HG02610 (cell line): Measurements from ENCODE around the gene SPTAN1.

Experiments
- ATAC-seq: cut with Tn5 transposase; IDR thresholded peaks from one replicate; pipeline ENCODE4 v1.9.1; 2021; ENCODE audit warnings: mild to moderate bottlenecking, moderate library complexity; ENCODE audit not compliant: unreplicated experiment

SPTAN1 gene

GRCh38 chr9:128595471-128595870, 43.1 kb downstream of the SPTAN1 start:
- no peak for ATAC-seq

DNA sequence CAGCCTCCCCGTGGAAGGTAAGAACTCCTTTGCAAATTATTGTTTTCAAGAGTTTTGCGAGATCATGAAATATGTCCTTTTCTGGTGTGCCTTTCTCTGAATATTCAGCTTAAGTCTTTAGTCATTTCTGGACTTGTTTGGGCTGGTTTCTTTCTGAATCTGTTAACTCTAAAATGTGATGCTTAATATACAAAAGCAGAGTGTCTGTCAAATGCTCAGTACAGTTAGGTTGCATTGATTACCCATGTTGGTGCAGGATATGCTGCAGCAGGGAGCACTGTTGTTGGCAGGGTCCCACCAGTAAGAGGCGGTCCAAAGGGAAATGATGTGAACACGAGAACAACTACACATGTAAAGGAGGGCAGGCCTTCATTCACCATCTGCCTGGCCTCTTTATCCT, 47.7 kb downstream of the SPTAN1 start:
- no peak for ATAC-seq

GRCh38 chr9:128603697-128604096, 51.3 kb downstream of the SPTAN1 start:
- ATAC-seq = no peak

- ATAC-seq = no peak
These were observed 55.4 kb downstream of the SPTAN1 start for GRCh38 chr9:128607642-128608350.

GRCh38 chr9:128610897-128611296, 58.5 kb downstream of the SPTAN1 start:
- ATAC-seq = no peak

DNA sequence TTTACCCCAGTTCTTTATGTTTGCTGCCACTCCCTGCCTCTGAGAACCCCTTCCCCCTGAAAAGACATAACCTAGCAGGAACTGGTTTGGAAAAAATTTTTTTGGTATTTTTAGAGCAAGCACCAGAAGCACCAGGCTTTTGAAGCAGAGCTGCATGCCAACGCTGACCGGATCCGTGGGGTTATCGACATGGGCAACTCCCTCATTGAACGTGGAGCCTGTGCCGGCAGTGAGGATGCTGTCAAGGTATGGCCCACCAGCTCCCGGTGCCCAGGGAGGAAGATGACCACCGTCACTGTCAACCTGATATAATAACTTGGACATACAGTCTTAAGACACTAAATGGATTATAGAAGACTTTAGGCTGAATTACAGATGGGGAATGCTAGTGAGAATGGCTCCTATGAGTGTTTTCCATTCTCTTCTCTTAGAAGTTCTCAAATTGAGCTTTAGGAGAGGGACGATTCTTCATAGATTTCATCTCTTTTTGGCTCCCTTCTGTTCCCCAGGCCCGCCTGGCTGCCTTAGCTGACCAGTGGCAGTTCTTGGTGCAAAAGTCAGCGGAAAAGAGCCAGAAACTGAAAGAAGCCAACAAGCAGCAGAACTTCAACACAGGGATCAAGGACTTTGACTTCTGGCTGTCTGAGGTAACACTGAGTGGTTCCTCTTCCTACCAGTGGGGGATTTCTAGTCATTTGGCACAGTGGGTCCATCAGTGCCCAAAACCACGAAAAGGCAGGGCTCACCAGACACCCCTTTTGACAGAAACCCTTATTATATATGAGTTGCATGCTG, 59.4 kb downstream of the SPTAN1 start:
- no peak for ATAC-seq

- ATAC-seq = no peak
These were observed 62.3 kb downstream of the SPTAN1 start for GRCh38 chr9:128614728-128615127.

DNA sequence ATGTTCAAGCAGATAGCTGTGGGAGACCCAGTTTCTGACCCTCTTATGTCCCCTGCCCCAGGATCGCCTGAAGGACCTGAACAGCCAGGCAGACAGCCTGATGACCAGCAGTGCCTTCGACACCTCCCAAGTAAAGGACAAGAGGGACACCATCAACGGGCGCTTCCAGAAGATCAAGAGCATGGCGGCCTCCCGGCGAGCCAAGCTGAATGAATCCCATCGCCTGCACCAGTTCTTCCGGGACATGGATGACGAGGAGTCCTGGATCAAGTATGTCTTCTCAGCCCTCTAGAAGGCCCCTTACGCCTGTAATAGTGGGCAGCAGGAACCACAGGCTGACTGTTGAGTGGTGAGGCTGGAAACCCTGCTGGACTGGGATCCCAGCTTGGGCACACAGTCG, 63.2 kb downstream of the SPTAN1 start:
- no peak for ATAC-seq

DNA sequence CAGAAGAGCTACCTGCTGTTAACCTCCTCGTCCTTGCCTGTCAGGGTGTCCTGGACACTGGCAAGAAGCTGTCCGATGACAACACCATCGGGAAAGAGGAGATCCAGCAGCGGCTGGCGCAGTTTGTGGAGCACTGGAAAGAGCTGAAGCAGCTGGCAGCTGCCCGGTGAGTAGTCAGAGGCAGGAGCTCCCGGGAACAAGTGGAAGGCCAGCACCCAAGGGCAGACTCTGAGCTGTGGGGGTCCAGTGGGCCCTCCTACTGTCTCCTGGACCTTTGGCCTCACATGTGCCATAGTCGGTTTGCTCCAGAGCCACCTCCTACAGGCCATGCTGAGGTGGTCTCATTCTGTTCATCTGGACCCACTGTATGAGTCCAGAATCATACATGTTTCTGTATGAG, 65.6 kb downstream of the SPTAN1 start:
- ATAC-seq = no peak

DNA sequence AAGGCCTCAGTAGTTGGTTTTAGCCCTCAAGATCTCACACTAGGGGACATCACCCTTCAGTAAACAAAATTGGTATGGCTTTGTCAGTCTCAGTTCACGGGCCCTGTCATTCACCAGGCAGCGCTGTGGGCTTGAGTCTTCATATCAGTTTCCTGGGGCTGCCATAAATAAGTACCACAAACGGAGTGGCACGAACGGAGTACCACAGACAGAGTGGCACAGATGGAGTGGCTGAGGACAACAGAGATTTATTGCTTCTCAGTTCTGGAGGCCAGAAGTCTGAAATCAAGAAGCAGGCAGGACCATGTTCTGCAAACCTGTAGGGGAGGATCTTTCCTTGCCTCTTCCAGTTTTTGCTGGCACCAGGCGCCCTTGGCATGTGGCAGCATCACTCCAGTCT, 66.7 kb downstream of the SPTAN1 start:
- ATAC-seq = no peak

DNA sequence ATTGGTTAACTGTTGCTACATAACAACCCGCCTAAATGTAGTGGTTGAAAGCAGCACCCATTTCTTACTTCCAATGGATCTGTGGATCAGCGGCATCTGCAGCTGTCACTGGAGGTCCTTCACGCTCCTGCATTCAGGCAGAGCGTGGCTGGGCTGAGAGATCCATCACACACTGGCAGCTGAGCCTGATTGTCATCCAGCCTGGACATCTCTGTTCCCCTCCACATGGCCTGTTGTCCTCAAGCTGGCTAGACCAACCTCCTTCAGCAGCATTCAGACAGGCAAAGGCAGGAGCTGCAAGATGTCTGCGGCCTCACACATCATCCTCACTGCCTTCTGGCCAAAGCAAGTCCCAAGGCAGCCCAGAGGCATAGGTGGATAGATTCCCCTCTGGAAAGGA, 67.4 kb downstream of the SPTAN1 start:
- ATAC-seq = no peak

DNA sequence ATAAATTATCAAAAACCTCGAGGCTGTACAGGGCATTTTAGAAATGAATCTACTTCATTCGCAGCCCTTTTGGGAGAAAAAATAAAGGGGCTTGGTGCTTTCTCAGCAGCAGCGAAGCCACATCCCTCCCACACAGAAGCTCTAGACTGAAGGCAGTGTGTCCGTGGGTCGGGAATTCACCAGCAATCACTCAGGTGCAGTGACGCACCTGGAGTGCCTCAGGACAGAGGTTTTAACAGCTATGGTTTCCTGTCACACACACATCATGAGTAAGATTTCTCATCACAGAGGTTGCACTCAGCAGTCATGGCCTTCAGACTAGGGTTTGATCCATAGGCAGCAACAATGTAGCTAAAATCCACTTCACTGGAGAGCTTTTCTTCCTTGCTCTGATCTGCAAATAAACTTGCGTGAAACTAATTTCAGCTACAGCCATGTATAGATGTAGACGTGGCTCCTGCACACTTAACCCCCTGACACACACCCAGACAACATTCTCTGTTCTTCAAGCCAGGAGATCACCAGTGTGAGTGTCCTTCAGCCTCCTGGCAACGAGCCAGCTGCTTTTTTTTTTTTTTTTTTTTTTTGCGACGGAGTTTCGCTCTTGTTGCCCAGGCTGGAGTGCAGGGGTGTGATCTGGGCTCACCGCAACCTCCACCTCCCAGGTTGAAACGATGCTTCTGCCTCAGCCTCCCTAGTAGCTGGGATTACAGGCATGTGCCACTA, 69.5 kb downstream of the SPTAN1 start:
- no peak for ATAC-seq

DNA sequence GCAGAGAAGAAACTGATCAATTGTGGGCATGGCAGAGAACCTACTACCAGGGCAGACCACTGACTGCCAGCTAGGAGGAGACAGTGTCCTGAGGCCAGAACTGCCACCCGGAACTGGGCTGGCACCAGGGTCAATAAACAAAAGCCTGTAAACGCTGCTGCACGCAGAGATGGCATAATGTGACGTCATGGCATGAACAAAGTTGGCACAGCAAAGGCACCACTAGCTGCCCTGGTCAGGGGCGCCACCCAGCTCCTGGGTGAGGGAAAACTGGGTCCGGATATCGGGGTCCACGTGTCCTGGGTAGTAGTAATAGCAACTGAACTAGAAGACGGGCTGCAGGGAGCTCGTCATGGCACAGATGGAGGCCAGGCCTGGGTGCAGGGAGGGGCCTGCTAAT, 72.2 kb downstream of the SPTAN1 start:
- ATAC-seq = no peak

DNA sequence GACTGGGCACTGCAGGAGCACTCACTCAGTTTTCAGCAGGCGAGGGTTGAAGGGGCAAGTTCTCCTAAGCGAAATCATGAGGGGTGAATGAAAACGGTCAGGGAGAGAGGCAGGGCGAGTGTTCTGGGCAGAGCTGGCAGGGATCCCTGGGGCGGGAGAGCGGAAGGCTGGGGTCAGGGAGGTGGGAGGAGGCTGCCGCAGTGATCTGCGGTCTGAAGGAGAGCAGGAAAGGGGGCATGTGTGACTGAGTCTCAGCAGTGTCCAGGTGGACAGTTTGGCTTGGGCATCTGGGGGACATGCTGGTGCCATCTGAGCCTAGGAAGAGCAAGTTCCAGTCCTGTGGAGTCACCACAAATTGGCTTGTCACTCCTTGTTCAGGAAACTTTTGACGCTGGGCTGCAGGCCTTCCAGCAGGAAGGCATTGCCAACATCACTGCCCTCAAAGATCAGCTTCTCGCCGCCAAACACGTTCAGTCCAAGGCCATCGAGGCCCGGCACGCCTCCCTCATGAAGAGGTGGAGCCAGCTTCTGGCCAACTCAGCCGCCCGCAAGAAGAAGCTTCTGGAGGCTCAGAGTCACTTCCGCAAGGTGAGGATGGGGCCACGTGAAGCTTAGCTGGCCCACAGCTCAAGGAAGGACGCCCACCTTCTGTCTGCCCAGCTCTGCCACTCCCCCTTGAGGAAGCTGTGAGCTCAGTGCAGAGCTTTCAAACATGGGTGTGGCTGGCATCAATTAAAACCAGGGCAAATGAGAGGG, 73.2 kb downstream of the SPTAN1 start:
- ATAC-seq = no peak

DNA sequence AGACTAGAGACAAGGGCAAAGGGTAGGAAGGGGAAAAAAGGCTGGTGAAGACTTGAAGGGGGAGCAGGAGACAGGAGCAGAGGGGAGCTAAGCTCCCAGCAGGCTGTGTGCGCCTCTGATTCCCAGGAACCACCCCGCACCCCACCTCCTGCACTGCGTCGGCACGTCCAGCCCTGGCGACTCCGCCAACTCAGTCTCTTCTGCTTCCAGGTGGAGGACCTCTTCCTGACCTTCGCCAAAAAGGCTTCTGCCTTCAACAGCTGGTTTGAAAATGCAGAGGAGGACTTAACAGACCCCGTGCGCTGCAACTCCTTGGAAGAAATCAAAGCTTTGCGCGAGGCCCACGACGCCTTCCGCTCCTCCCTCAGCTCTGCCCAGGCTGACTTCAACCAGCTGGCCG, 73.8 kb downstream of the SPTAN1 start:
- no peak for ATAC-seq

- ATAC-seq = no peak
These were observed 74.8 kb downstream of the SPTAN1 start for GRCh38 chr9:128627127-128627715.

GRCh38 chr9:128627906-128628305, 75.5 kb downstream of the SPTAN1 start:
- no peak for ATAC-seq

GRCh38 chr9:128628471-128629048, 76.2 kb downstream of the SPTAN1 start:
- ATAC-seq = no peak

- ATAC-seq = no peak
These were observed 76.7 kb downstream of the SPTAN1 start for GRCh38 chr9:128629136-128629535.

DNA sequence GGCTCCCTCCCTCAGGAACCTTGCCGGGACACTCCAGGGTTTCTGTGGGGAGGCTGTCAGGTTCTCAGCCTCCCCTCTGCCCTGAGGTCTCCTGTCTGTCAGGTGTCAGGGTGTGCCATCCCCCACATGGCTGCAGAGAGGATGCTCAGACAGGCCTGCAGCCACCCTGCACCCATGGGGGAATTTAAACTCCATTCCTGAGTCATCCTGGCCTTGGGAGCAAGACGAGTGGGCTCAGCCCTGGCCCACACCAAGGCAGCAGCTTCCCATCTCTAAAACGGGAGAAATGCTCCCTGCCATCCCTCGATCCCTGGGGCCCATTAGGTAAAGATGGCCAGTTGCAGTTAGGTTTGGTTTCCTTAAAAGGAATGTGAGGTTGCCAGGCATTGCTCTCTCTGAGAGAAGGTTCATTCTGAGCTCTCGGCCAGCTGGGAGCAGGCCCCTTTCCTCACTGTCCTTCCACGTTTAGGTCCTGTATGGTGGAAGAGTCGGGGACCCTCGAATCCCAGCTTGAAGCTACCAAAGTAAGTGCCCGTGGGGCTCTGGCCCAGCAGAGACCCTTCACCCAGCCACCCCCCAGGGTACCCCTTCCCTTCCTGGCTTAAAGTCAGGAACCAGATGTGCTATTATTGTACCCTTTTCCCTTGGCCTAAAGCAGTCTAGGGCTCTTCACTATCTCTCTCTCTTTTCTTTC, 77.6 kb downstream of the SPTAN1 start:
- ATAC-seq = no peak
